ENCODE data around the gene EFNA2. TPM values are rescaled to one million over a fixed set of nuclear protein-coding genes. Genes with fewer than 3 reads are reported as not detected.

The EFNA2 gene
- total RNA-seq, 1 donor from 2014 or later: 17.6 TPM

GRCh38 chr19:1248786-1249297 is 36.8 kb upstream of the EFNA2 start:
- peak; percentile 90 for TF ChIP-seq CTCF (conservative IDR thresholded peaks at IDR 0.05)
- DNase-seq (ENCODE audit: extremely low spot score, unreplicated experiment): peak; percentile 93
- H3K27ac Mint-ChIP-seq: peak overlapping the region; percentile 66
- peaks cover 4% of the 10 kb centered on the region for H3K36me3 Mint-ChIP-seq
- no peaks in the 10 kb centered on the region for H3K9me3 Mint-ChIP-seq
- no peaks in the 10 kb centered on the region for H3K4me1 Mint-ChIP-seq (ENCODE audit: unreplicated experiment)
- no peaks in the 10 kb centered on the region for H3K27me3 Mint-ChIP-seq
- peak overlapping the region; percentile 84 for H3K4me3 Mint-ChIP-seq

GRCh38 chr19:1249298-1249989 is 36.2 kb upstream of the EFNA2 start:
- Mint-ChIP-seq H3K36me3 (peaks cover 4% of the 10 kb centered on the region), H3K9me3 (no peaks in the 10 kb centered on the region), H3K4me1 (ENCODE audit: unreplicated experiment) (no peaks in the 10 kb centered on the region), H3K27me3 (no peaks in the 10 kb centered on the region), H3K27ac (peak overlapping the region; percentile 83), H3K4me3 (peak overlapping the region; percentile 89)
- peak; percentile 94 for DNase-seq (ENCODE audit: extremely low spot score, unreplicated experiment)
- TF ChIP-seq CTCF (conservative IDR thresholded peaks at IDR 0.05): no peak

- peaks cover 9% of the 10 kb centered on the region for H3K36me3 Mint-ChIP-seq
- peak overlapping the region; percentile 89 for H3K4me3 Mint-ChIP-seq
- H3K9me3 Mint-ChIP-seq: no peaks in the 10 kb centered on the region
- peak overlapping the region; percentile 83 for H3K27ac Mint-ChIP-seq
- no peaks in the 10 kb centered on the region for H3K27me3 Mint-ChIP-seq
- no peak for DNase-seq (ENCODE audit: extremely low spot score, unreplicated experiment)
- H3K4me1 Mint-ChIP-seq (ENCODE audit: unreplicated experiment): no peaks in the 10 kb centered on the region
- no peak for TF ChIP-seq CTCF (conservative IDR thresholded peaks at IDR 0.05)
Observed at GRCh38 chr19:1249990-1250436, 35.7 kb upstream of the EFNA2 start.

- Mint-ChIP-seq H3K27ac (peak overlapping the region; percentile 92), H3K9me3 (no peaks in the 10 kb centered on the region), H3K4me1 (ENCODE audit: unreplicated experiment) (no peaks in the 10 kb centered on the region), H3K36me3 (peaks cover 9% of the 10 kb centered on the region), H3K4me3 (peak overlapping the region; percentile 93), H3K27me3 (no peaks in the 10 kb centered on the region)
- no peak for TF ChIP-seq CTCF (conservative IDR thresholded peaks at IDR 0.05)
- DNase-seq (ENCODE audit: extremely low spot score, unreplicated experiment): no peak
Observed at GRCh38 chr19:1250437-1251260, 35.0 kb upstream of the EFNA2 start.

- H3K36me3 Mint-ChIP-seq: peaks cover 9% of the 10 kb centered on the region
- H3K4me1 Mint-ChIP-seq (ENCODE audit: unreplicated experiment): no peaks in the 10 kb centered on the region
- peak overlapping the region; percentile 92 for H3K27ac Mint-ChIP-seq
- TF ChIP-seq CTCF (conservative IDR thresholded peaks at IDR 0.05): no peak
- H3K4me3 Mint-ChIP-seq: peak overlapping the region; percentile 93
- H3K27me3 Mint-ChIP-seq: no peaks in the 10 kb centered on the region
- no peak for DNase-seq (ENCODE audit: extremely low spot score, unreplicated experiment)
- H3K9me3 Mint-ChIP-seq: no peaks in the 10 kb centered on the region
Observed at GRCh38 chr19:1251330-1252220, 34.1 kb upstream of the EFNA2 start.
